ENCODE data around the gene SLC25A34. TPM values are rescaled to one million over a fixed set of nuclear protein-coding genes. Genes with fewer than 3 reads are reported as not detected.
A peak's percentile ranks its signal among the peaks of the same experiment; 100 is the strongest.

Gene SLC25A34
- total RNA-seq, 2 donors from 2014 or later, result 0.23 to 1.9 TPM

- Mint-ChIP-seq H3K9me3 (no peaks in the 10 kb centered on the region), H3K36me3 (no peaks in the 10 kb centered on the region), H3K27ac (no peak overlapping the region)
- no peak for DNase-seq (ENCODE audit: low spot score in 2 of 2)
- ATAC-seq, result peak in 1 of 2 donors; percentile 52
Measured at GRCh38 chr1:15756143-15757015, 20.3 kb downstream of the SLC25A34 start.

- no peak overlapping the region for H3K27ac Mint-ChIP-seq
- no peak for DNase-seq (ENCODE audit: low spot score in 2 of 2)
- H3K36me3 Mint-ChIP-seq, result no peaks in the 10 kb centered on the region
- no peak for ATAC-seq
- no peaks in the 10 kb centered on the region for H3K9me3 Mint-ChIP-seq
Measured at GRCh38 chr1:15757016-15757543, 21.0 kb downstream of the SLC25A34 start.

GRCh38 chr1:15757575-15758342 is 21.7 kb downstream of the SLC25A34 start:
- no peak for ATAC-seq
- DNase-seq (ENCODE audit: low spot score in 2 of 2), result no peak
- Mint-ChIP-seq H3K27ac (no peak overlapping the region), H3K36me3 (no peaks in the 10 kb centered on the region), H3K9me3 (no peaks in the 10 kb centered on the region)

- Mint-ChIP-seq H3K36me3 (no peaks in the 10 kb centered on the region), H3K9me3 (no peaks in the 10 kb centered on the region), H3K27ac (no peak within 1 kb of the TSS)
- DNase-seq (ENCODE audit: low spot score in 2 of 2) (no peak), ATAC-seq (peak in 1 of 2 donors; percentile 41)
Measured at GRCh38 chr1:15758343-15758931, 22.4 kb downstream of the SLC25A34 start, which contains the start of gene FBLIM1. Gene FBLIM1 (plus strand): TSS chr1:15758795. CDS start chr1:15764984, 6,189 bp downstream.

GRCh38 chr1:15758953-15759661 is 23.0 kb downstream of the SLC25A34 start:
- no peak for DNase-seq (ENCODE audit: low spot score in 2 of 2)
- Mint-ChIP-seq H3K9me3 (no peaks in the 10 kb centered on the region), H3K27ac (no peak overlapping the region), H3K36me3 (no peaks in the 10 kb centered on the region)
- ATAC-seq, result peak in 1 of 2 donors; percentile 40

- Mint-ChIP-seq H3K36me3 (no peaks in the 10 kb centered on the region), H3K9me3 (no peaks in the 10 kb centered on the region), H3K27ac (no peak overlapping the region)
- DNase-seq (ENCODE audit: low spot score in 2 of 2) (no peak), ATAC-seq (no peak)
Measured at GRCh38 chr1:15760520-15761211, 24.6 kb downstream of the SLC25A34 start.

GRCh38 chr1:15761366-15762128 is 25.5 kb downstream of the SLC25A34 start:
- H3K36me3 Mint-ChIP-seq, result no peaks in the 10 kb centered on the region

GRCh38 chr1:15762546-15762945 is 26.5 kb downstream of the SLC25A34 start:
- H3K27ac Mint-ChIP-seq, result no peak overlapping the region
- H3K36me3 Mint-ChIP-seq, result no peaks in the 10 kb centered on the region
- DNase-seq (ENCODE audit: low spot score in 2 of 2) (no peak), ATAC-seq (no peak)
- H3K9me3 Mint-ChIP-seq, result no peaks in the 10 kb centered on the region

More at GRCh38 chr1:15761366-15762128, 25.5 kb downstream of the SLC25A34 start:
- ATAC-seq (no peak), DNase-seq (ENCODE audit: low spot score in 2 of 2) (no peak)
- Mint-ChIP-seq H3K9me3 (no peaks in the 10 kb centered on the region), H3K27ac (no peak overlapping the region)

- peak overlapping the region in 1 of 2 donors; percentile 82 for H3K27ac Mint-ChIP-seq
- H3K9me3 Mint-ChIP-seq, result no peaks in the 10 kb centered on the region
- DNase-seq (ENCODE audit: low spot score in 2 of 2) (no peak), ATAC-seq (no peak)
- no peaks in the 10 kb centered on the region for H3K36me3 Mint-ChIP-seq
Measured at GRCh38 chr1:15764269-15764764, 28.3 kb downstream of the SLC25A34 start.

- DNase-seq (ENCODE audit: low spot score in 2 of 2) (no peak), ATAC-seq (no peak)
- H3K9me3 Mint-ChIP-seq, result no peaks in the 10 kb centered on the region
- H3K27ac Mint-ChIP-seq, result peak overlapping the region in 1 of 2 donors; percentile 82
- no peaks in the 10 kb centered on the region for H3K36me3 Mint-ChIP-seq
Measured at GRCh38 chr1:15764890-15765289, 28.8 kb downstream of the SLC25A34 start.

- ATAC-seq (no peak), DNase-seq (ENCODE audit: low spot score in 2 of 2) (no peak)
- H3K9me3 Mint-ChIP-seq, result no peaks in the 10 kb centered on the region
- no peaks in the 10 kb centered on the region for H3K36me3 Mint-ChIP-seq
- H3K27ac Mint-ChIP-seq, result no peak overlapping the region
Measured at GRCh38 chr1:15765495-15766194, 29.6 kb downstream of the SLC25A34 start.

GRCh38 chr1:15767941-15768340 is 31.9 kb downstream of the SLC25A34 start:
- Mint-ChIP-seq H3K27ac (no peak overlapping the region), H3K9me3 (no peaks in the 10 kb centered on the region), H3K36me3 (no peaks in the 10 kb centered on the region)
- no peak for DNase-seq (ENCODE audit: low spot score in 2 of 2)
- no peak for ATAC-seq

- Mint-ChIP-seq H3K36me3 (no peaks in the 10 kb centered on the region), H3K9me3 (no peaks in the 10 kb centered on the region), H3K27ac (no peak overlapping the region)
- DNase-seq (ENCODE audit: low spot score in 2 of 2) (no peak), ATAC-seq (no peak)
Measured at GRCh38 chr1:15768388-15768787, 32.3 kb downstream of the SLC25A34 start.

- no peak for ATAC-seq
Measured at GRCh38 chr1:15770313-15770962, 34.4 kb downstream of the SLC25A34 start.

More at GRCh38 chr1:15770313-15770962, 34.4 kb downstream of the SLC25A34 start:
- Mint-ChIP-seq H3K36me3 (no peaks in the 10 kb centered on the region), H3K9me3 (no peaks in the 10 kb centered on the region), H3K27ac (no peak overlapping the region)
- no peak for DNase-seq (ENCODE audit: low spot score in 2 of 2)

Measured in activated naive CD4-positive, alpha-beta T cell treated with anti-CD3 and anti-CD28 coated beads, Interleukin-2, amount 50 U/mL, for 72 hours (primary cell).